ENCODE results near the gene SC5D.

GRCh38 chr11:121356357-121356756 lies 63.8 kb downstream of the SC5D start:
- no peak for TF ChIP-seq CTCF (IDR thresholded peaks at IDR 0.05)
- TF ChIP-seq POLR2A (IDR thresholded peaks at IDR 0.05), result no peak
